ENCODE data around the gene ARMH3.

Gene ARMH3

GRCh38 chr10:101848408-101848807 lies 207.6 kb downstream of the ARMH3 start:
- no peak for DNase-seq

- no peak for DNase-seq
Observed at GRCh38 chr10:101845893-101846292, 210.1 kb downstream of the ARMH3 start.

DNA sequence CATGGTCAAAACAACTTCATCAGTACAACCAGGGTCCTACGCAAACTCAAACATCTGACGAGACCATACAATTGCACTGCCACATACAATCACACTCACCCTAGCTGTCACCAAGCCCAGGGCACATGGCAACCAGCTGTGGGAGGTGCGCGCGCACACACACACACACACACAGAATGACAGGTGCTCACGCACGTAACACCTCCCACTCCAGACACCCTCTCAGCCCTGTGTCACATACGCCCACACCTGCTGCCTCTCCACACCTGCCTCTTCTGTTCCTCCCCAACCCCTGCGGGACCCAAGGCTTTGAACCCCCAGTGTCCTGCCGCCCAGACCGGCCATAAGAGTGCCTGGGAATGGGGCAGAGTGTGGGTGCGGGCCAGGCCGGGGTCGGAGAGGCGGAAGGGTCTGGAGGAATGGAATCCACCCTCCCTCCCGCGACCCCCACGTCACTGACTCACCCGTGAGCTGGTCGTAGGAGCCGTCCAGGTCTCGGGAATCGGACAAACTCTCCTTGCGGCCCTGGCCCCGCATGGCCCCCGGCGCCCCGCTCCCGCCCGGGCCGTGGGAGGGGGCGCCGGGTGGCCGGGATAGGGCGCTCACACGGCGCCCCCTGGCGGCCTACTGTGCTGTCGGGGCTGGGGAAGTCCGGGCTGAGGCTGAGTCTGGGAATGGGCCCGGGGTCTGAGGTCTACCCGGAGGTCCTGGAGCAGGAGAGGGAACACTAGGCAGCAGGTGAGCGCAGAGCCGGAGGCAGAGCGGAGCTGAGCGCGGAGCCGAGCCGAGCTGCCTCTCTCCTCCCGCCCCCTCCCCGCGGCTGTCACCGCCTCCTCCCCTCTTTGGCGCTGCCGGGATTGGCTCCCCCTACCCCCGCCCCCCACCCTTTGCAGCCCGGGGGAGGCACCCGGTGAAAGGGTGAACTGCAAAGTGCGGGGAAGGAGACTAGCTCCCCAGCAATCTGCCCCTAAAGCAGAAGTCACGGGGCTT lies 212.6 kb downstream of the ARMH3 start, which contains the start of gene KCNIP2:
Gene KCNIP2, minus strand, starts transcription at position 769 of the 990 bp plus-strand sequence. Its CDS starts 232 bp downstream, at position 537.
- peak; percentile 48 for DNase-seq

- no peak for DNase-seq
Observed at GRCh38 chr10:101841826-101842225, 214.1 kb downstream of the ARMH3 start.

DNA sequence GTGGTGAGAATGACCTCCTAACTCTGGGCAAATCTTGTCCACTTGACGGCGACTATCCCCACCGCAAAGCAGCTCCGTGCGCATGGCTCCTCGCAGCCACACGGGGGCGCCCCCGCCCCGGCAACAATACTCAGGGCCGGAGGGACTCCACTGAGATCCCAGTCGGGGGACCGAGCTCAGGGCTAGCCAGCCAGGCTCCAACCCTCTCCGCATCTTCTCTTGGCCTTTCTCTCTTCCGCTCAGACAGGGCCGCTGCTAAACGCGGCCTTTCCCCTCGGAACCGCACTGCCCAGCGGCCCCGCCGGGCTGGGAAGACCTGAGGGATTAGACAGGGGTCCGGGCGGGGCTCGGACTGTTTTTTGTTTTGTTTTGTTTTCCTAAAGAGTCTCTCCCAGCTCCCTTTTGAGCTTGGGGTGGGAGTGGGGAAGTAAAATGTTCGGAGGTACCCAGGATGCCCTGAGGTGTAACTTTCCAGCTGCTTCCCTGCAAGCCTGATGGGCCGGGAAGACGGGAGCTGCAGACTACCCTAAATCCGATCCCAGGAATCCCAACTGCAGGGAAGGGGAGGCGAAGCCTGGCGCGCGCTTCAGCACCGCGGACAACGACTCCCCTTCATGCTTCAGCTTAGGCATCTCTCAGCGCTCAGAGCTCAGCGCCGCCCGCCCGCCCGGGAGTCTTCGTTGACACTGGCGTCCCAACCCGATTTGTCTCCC lies 215.1 kb downstream of the ARMH3 start:
- peak; percentile 69 for DNase-seq

GRCh38 chr10:101840102-101840684 lies 215.8 kb downstream of the ARMH3 start:
- DNase-seq: no peak

- DNase-seq: peak; percentile 57
Observed at GRCh38 chr10:101839416-101840063, 216.4 kb downstream of the ARMH3 start.

DNA sequence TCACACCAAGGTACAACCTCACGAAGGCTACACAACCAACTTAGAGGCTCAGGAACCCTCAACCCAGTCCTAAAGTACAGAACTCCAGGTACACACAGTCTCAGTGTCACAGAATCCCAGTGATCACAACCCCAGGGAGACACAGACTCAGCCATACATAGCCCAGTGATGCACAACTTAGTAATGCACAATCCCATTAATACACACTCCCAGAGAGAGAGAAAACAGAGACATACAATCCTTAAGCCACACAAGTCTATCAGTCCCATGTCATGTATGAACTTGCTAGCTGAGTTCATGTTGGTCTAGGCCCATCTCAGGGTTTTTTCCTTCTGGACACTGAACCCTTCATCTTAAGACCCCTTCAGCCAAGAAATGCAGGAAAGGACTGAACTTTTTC lies 217.0 kb downstream of the ARMH3 start:
- DNase-seq: no peak

DNA sequence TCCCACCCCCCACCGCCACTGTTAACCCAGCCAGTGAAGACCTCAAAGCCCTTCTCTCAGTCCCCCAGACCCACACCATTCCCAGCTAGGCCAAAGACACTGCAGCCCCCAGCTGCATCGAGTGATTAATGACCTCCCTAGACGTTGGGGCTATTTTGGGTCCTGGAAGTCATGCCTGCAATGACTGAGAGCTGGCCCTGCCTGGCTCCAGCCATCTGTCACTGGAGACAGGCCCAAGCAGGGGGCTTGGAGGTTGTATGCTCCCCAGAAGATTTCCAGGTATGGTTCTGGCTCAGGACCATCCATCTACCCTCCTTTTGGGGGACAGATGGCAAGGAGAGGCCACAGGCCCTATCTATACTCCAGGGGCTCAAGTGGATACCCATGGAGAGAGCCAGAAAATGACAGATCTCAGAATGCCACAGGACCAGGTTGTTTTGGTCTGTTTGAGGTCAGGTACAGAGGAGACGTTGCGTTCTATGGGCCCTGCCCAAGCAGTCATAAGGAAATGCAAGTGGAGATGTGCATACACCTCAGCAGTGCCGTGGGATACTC lies 217.5 kb downstream of the ARMH3 start:
- DNase-seq: no peak

DNA sequence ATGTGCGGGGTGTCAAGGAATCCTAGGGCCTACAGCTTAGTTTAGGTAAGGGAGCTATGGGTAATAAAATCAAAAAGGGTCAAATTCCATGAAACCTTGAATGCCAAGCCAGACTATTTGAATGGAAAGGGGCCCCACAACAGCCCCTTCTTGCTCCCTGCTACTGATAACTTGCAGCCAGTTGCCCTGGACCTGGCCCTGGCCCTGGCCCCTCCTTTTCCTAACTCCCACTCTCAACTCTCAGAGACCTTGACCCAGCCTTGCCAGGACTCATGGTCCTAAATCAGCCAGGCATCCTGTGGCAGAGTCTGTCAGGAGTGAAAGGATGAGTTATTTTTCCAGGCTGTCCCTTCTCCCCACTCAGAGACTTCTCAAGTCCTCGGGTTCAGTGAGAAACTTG lies 218.2 kb downstream of the ARMH3 start:
- no peak for DNase-seq

GRCh38 chr10:101835362-101835761 lies 220.6 kb downstream of the ARMH3 start:
- no peak for DNase-seq

GRCh38 chr10:101834341-101834740 lies 221.6 kb downstream of the ARMH3 start:
- no peak for DNase-seq

DNA sequence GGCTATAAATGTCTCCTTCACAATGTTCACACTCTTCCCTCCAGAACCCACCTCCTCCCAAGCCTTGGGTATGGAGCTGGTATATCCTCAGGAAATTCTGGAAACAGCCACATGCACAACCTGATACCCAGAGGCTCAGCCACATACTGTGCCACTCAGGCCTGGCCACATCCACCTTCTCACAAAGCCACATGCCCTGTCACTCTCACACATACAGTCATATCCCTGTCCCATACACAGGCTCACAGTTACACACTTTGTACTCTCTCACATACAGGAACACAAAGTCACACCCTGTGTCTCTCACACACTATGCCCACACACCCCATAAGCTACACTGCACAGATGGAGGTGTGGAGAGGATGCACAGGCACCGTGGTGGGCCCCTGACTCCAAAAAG lies 222.5 kb downstream of the ARMH3 start:
- no peak for DNase-seq

- DNase-seq: no peak
Observed at GRCh38 chr10:101832325-101832771, 223.6 kb downstream of the ARMH3 start.

DNA sequence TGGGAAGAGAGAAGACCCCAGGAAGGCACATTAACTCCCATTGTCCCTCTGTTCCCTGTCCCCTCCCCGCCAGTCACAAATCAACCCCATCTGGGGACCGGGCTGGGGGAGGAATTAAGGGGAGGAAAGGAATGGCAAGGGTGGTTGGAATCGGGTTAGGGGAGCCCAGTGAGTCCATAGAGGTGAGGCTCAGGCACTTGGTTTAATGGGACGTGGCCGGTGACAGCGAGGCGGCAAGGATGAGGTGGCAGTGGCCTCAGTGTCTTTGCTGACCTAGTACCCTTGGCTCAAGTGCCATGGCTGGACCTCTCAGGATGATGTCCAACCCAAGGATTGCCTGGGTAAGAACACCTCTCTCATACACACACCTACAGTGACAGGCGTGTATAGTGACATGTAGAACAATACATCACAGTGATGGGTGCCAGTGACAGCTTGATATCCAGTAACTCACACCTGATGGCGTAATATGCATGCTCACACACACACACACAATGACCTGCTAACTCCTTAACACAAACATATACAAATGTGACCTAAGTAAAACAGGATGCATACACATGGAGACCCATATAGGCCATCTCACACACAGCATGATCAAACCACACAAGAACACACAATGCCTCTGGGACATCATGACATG lies 224.7 kb downstream of the ARMH3 start:
- DNase-seq: no peak

DNA sequence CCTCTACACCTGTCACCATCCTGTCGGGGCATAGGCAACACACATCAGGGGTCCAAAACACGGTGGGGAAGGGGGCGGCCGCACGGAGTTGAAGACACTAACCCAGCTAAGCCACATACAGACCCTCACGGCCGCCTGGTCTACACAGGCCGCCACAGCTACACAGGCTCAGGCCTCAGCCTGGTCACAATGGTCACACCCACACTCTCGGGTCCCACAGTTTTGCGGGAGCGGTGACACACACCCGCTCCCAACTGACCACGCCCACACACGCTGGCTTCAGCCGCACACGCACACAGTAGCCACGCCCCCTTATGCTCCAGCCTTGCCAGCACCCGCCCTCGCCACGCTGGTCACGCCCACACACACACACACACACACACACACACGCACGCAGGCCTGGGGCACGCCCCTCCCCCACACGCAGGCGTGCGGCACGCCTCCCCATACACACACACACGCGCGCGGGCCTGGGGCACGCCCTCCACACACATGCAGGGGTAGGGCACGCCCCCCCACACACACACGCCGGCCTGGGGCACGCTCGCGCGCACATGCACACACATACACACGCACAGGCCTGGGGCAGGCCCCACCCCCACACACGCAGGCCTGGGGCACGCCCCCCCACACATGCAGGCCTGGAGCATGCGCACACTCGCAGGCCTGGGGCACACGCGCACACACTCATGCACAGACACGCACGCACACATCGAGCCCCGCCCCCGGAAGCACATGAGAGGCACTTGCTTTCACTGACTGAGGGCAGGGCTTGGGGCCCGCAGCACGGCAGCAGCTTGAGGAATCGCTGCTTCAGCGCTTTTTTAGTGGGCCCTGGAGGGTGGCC lies 225.4 kb downstream of the ARMH3 start:
- peak; percentile 90 for DNase-seq

DNA sequence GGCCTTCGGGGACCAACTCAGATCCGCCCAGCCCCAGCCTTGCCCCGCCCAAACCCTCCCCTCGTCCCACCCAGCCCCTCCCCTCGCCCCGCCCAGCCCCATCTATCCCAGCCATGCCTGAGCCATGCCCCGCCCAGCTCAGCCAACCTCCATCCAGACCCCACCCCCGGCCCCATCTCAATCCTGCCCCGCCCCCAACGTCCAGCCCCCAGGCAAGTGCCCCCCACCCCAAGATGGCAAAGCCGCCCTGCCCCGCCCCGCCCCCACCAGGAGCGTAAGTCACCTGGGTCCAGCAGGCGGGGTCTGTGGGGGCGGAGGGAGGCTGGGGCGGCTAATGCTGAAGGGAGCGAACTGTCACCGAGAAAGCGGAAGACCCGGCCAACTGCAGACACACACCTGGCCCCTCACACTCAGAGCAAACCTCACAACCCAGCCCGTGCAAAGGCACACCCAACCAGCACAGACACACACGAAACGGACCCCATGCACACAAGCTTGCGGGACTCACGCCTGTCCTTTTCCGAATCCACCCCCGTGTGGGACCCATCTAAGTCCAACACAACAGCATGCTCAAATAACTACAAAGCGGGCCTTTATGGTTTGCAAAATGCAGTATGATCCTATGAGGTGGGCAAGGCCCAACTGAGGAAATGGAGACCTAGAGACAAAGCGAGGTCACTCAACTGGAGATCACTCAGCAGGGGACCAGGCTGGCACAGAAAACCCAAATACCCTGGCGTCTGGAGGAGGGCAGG lies 226.2 kb downstream of the ARMH3 start:
- DNase-seq: peak; percentile 63

GRCh38 chr10:101828766-101829551 lies 227.0 kb downstream of the ARMH3 start:
- DNase-seq: no peak

GRCh38 chr10:101827919-101828600 lies 227.9 kb downstream of the ARMH3 start:
- no peak for DNase-seq
